ENCODE measurements around the gene C3orf33. TPM values are rescaled to one million over a fixed set of nuclear protein-coding genes. Genes with fewer than 3 reads are reported as not detected.
"Not testable (repeated sequence)": the region's sequence is repeated elsewhere in the genome, so short reads cannot be mapped to it uniquely, and the experiment has no call there.

Gene C3orf33
- total RNA-seq, 1 donor from 2014 or later, result not detected

DNA sequence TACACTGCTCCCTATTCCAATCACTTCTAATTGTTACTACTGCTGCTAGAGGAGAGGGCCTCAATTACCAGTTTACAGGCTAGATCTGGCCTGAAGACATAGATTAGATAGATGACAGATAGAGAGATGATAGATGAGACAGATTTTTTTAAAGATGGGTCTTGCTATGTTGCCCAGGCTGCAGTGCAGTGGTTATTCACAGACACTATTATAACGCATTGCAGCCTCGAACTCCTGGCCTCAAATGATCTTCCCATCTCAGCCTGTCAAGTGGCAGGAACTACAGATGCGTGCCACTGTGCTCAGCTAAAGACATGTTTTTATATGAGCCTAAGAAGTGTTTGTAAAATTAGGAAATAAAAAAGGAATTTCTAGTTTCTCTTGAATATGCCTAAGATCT, 41.9 kb upstream of the C3orf33 start:
- Histone ChIP-seq H3K27ac (no peak overlapping the region), H3K27me3 (no peaks in the 10 kb centered on the region), H3K9me3 (no peaks in the 10 kb centered on the region), H3K4me3 (no peak overlapping the region), H3K36me3 (peaks cover 0 to 5% of the 10 kb centered on the region in 2 donors), H3K4me1 (peaks cover 10 to 39% of the 10 kb centered on the region in 2 donors)
- TF ChIP-seq, protein P1, sequence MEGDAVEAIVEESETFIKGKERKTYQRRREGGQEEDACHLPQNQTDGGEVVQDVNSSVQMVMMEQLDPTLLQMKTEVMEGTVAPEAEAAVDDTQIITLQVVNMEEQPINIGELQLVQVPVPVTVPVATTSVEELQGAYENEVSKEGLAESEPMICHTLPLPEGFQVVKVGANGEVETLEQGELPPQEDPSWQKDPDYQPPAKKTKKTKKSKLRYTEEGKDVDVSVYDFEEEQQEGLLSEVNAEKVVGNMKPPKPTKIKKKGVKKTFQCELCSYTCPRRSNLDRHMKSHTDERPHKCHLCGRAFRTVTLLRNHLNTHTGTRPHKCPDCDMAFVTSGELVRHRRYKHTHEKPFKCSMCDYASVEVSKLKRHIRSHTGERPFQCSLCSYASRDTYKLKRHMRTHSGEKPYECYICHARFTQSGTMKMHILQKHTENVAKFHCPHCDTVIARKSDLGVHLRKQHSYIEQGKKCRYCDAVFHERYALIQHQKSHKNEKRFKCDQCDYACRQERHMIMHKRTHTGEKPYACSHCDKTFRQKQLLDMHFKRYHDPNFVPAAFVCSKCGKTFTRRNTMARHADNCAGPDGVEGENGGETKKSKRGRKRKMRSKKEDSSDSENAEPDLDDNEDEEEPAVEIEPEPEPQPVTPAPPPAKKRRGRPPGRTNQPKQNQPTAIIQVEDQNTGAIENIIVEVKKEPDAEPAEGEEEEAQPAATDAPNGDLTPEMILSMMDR (IDR thresholded peaks at IDR 0.05), result no peak
- intact Hi-C loops (cut with DNase I), result no loop called here
- DNase-seq (ENCODE audit: low spot score in 2 of 2), result no peak

DNA sequence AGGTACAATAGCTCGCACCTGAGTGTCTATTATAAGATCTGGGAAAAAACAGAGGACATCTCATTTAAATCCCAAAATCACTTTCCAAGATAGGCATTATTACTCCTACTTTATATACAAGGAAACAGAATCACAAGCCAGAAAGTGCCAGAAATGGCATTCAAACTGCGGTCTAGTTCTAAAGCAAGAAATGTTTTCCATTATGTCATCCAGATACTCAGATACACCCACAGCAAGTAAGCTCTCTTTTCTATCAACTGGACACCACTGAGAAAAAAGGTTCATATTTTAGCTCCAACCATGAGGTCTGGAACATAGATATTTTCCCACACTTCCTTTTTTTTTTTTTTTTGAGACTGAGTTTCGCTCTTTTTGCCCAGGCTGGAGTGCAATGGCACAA, 40.0 kb upstream of the C3orf33 start:
- Histone ChIP-seq H3K27ac (no peak overlapping the region), H3K27me3 (no peaks in the 10 kb centered on the region), H3K9me3 (no peaks in the 10 kb centered on the region), H3K4me3 (no peak overlapping the region), H3K4me1 (peaks cover 1 to 21% of the 10 kb centered on the region in 2 donors), H3K36me3 (peaks cover 0 to 5% of the 10 kb centered on the region in 2 donors)
- TF ChIP-seq, protein P1 (IDR thresholded peaks at IDR 0.05), result no peak
- DNase-seq (ENCODE audit: low spot score in 2 of 2), result no peak
- intact Hi-C loops (cut with DNase I), result no loop called here

DNA sequence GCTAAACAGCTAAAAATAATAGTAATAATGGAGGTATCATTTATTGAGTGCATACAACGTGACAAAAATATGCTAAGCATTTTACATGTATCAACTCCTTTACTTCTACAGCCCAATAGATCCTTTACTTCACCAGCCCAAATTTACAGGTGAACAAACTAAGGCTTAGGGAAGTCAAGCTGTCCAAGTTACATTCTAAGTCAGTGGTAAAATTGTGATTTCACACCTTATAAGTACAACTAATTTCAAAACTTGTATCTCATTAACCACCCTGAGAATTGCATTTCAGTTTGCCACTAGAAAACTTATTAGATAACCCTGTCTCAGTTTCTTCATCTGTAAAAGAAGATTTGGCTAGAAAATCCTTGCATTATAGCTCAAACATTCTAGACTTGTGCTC, 37.5 kb upstream of the C3orf33 start:
- Histone ChIP-seq H3K9me3 (no peaks in the 10 kb centered on the region), H3K36me3 (peaks cover 0 to 2% of the 10 kb centered on the region in 2 donors), H3K27ac (no peak overlapping the region), H3K4me3 (no peak overlapping the region), H3K4me1 (no peaks in the 10 kb centered on the region), H3K27me3 (no peaks in the 10 kb centered on the region)
- intact Hi-C loops (cut with DNase I), result no loop called here
- DNase-seq (ENCODE audit: low spot score in 2 of 2), result no peak
- TF ChIP-seq, protein P1 (IDR thresholded peaks at IDR 0.05), result no peak

DNA sequence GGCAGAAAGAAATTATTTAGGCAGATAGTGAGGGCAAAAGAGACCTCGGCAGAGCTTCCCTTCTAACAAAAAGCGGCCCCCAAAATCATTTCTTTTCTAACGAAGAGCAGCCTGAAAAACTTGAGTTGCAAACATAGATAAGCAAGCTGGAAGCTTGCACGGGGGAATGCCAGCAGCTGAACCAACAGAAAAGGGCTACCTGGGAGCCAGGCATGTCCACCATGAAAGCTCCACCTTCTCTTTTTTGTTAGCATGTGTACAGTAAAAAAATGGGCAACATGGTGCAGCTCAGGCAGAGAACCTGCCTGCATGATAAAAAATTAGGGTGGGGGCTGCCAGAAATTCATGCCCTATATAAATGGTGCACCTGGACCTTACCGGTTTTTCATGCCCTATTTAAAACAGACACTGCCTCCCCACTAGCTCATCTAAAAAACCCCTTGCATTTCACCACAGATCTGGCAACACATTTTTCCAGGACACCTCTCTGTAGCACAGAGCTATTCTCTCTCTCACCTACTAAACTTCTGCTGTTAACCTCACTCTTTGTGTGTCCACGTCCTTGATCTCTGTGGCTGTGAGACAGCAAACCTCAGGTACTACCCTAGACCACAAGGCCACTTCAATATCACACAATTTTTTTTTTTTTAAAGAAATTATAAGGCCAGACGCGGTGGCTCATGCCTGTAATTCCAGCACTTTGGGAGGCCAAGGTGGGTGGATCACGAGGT, 29.4 kb upstream of the C3orf33 start:
- Histone ChIP-seq H3K27ac (no peak overlapping the region), H3K27me3 (no peaks in the 10 kb centered on the region), H3K4me3 (no peak overlapping the region), H3K4me1 (no peaks in the 10 kb centered on the region), H3K36me3 (peaks cover 0 to 6% of the 10 kb centered on the region in 2 donors), H3K9me3 (no peaks in the 10 kb centered on the region)
- TF ChIP-seq, protein P1 (IDR thresholded peaks at IDR 0.05), result no peak
- intact Hi-C loops (cut with DNase I), result no loop called here
- no peak for DNase-seq (ENCODE audit: low spot score in 2 of 2)

DNA sequence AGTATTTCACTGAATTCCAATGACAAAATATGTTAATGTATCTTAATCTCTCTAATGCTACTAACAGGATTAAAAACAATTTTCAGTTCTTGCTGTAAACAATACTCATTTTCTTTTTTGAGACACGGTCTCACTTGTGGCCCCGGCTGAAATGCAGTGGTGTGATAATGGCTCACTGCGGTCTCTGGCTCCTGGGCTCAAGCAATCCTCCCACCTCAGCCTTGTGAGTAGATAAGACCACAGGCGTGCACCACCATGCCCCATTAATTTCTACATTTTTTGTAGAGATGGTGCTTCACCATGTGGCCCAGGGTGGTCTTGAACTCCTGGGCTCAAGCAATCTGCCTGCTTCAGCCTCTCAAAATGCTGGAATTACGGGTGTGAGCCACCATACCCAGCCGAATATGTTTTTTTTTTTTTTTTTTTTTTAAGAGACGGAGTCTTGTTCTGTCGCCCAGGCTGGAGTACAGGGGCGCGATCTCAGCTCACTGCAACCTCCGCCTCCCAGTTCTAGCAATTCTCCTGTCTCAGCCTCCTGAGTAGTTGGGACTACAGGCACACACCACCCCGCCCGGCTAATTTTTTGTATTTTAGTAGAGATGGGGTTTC, 22.5 kb upstream of the C3orf33 start:
- peaks cover 6 to 22% of the 10 kb centered on the region in 2 donors for H3K36me3 ChIP-seq
- intact Hi-C loops (cut with DNase I); H3K27me3 ChIP-seq; DNase-seq (ENCODE audit: low spot score in 2 of 2); H3K9me3 ChIP-seq; H3K27ac ChIP-seq; H3K4me3 ChIP-seq; H3K4me1 ChIP-seq: not testable (repeated sequence)

DNA sequence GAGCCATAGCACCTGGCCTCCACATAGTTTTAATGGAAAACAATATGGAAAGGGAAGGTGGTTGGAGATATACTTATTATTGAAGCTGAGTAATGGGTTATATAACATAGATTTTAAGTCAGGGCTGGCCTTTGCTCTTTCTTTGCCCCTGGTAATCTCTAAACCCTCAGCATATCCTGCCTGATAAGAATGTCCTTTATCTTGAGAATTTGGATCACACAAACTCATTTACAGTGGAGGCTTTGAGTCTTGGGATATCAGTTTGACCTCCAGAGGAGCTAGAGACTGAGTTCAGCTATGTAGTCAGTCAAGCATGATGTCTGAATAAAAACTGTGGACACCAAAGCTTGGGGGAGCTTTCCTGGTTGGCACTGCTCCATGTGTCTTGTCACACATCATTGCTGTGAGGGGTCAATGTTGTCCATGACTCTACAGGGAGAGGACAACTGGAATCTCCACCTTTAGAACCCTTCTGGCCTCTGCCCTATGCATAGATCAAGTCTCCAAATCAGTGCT, 9.0 kb upstream of the C3orf33 start:
- Histone ChIP-seq H3K4me3 (no peak overlapping the region), H3K27me3 (no peaks in the 10 kb centered on the region), H3K4me1 (no peaks in the 10 kb centered on the region), H3K36me3 (no peaks in the 10 kb centered on the region), H3K9me3 (no peaks in the 10 kb centered on the region), H3K27ac (no peak overlapping the region)
- DNase-seq (ENCODE audit: low spot score in 2 of 2), result no peak
- TF ChIP-seq, protein P1 (IDR thresholded peaks at IDR 0.05), result no peak
- intact Hi-C loops (cut with DNase I), result no loop called here

DNA sequence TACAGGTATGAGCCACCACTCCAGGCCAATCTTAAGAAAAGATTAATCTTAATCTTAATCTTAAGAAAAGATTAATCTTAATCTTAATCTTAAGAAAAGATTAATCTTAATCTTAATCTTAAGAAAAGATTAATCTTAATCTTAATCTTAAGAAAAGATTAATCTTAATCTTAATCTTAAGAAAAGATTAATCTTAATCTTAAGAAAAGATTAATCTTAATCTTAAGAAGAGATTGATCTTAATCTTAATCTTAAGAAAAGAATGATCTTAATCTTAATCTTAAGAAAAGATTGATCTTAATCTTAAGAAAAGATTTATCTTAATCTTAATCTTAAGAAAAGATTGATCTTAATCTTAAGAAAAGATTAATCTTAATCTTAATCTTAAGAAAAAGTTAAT, 7.1 kb upstream of the C3orf33 start:
- DNase-seq (ENCODE audit: low spot score in 2 of 2); H3K4me1 ChIP-seq; H3K36me3 ChIP-seq: not testable (repeated sequence)

More for the DNA sequence above, 7.1 kb upstream of the C3orf33 start:
- H3K27ac ChIP-seq; intact Hi-C loops (cut with DNase I); H3K27me3 ChIP-seq; H3K9me3 ChIP-seq; H3K4me3 ChIP-seq: not testable (repeated sequence)

All from ascending aorta (tissue), 2 donors.